Neural progenitor cell (in vitro differentiated cells): Measurements from ENCODE around the gene STKLD1. TPM values are rescaled to one million over a fixed set of nuclear protein-coding genes. Genes with fewer than 3 reads are reported as not detected.
"Not testable (repeated sequence)": the region's sequence is repeated elsewhere in the genome, so short reads cannot be mapped to it uniquely, and the experiment has no call there.

Experiments used
- DNase-seq: peaks from one replicate; pipeline ENCODE4 v3.0.0-alpha.2; 2016; ENCODE audit warnings: low spot score
- H2AFZ ChIP-seq: fragments of 200-600 bp; sonication (generic); replicated peaks from 2 replicates; pipeline ENCODE4 v1.6.1; 2016; ENCODE audit warnings: antibody characterized with exemption
- H3F3A ChIP-seq: fragments of 200-600 bp; sonication (generic); 2 replicates; pipeline ENCODE4 v1.6.1; 2016; ENCODE audit warnings: antibody characterized with exemption, low read depth
- H3K27ac ChIP-seq: fragments of 200-600 bp; sonication (generic); 2 replicates; pipeline ENCODE4 v1.5.1; 2016; ENCODE audit warnings: mild to moderate bottlenecking
- H3K27me3 ChIP-seq: fragments of 200-600 bp; sonication (generic); 2 replicates; pipeline ENCODE4 v1.6.1; 2016; ENCODE audit warnings: mild to moderate bottlenecking, moderate library complexity
- H3K36me3 ChIP-seq: fragments of 200-600 bp; sonication (generic); 2 replicates; pipeline ENCODE4 v1.5.1; 2016
- H3K4me1 ChIP-seq: fragments of 200-600 bp; sonication (generic); 2 replicates; pipeline ENCODE4 v1.6.1; 2016; ENCODE audit warnings: mixed run types
- H3K4me2 ChIP-seq: fragments of 200-600 bp; sonication (generic); 2 replicates; pipeline ENCODE4 v1.6.1; 2016
- H3K4me3 ChIP-seq: fragments of 200-600 bp; sonication (generic); 2 replicates; pipeline ENCODE4 v1.5.1; 2016
- H3K79me2 ChIP-seq: fragments of 200-600 bp; sonication (generic); 2 replicates; pipeline ENCODE4 v1.6.1; 2016; ENCODE audit warnings: low read depth
- H3K9ac ChIP-seq: fragments of 200-600 bp; sonication (generic); 2 replicates; pipeline ENCODE4 v1.6.1; 2016
- H3K9me3 ChIP-seq: fragments of 200-600 bp; sonication (generic); 2 replicates; pipeline ENCODE4 v1.5.1; 2016; ENCODE audit warnings: low read depth
- H4K20me1 ChIP-seq: fragments of 200-600 bp; sonication (generic); 2 replicates; pipeline ENCODE4 v1.6.1; 2016; ENCODE audit warnings: low read depth
- H3K27ac Mint-ChIP-seq: 3 replicates; pipeline ENCODE4 v1.8.0; 2021; ENCODE audit warnings: mixed read lengths
- H3K27me3 Mint-ChIP-seq: 2 replicates; pipeline ENCODE4 v1.8.0; 2022; ENCODE audit warnings: low read depth, mild to moderate bottlenecking, inconsistent platforms, moderate library complexity, mixed read lengths; ENCODE audit not compliant: insufficient read depth
- H3K36me3 Mint-ChIP-seq: 3 replicates; pipeline ENCODE4 v1.8.0; 2021; ENCODE audit warnings: mixed read lengths
- H3K4me1 Mint-ChIP-seq: 3 replicates; pipeline ENCODE4 v1.8.0; 2021; ENCODE audit warnings: mixed read lengths
- H3K4me3 Mint-ChIP-seq: 3 replicates; pipeline ENCODE4 v1.8.0; 2021; ENCODE audit warnings: mild to moderate bottlenecking, moderate library complexity, mixed read lengths
- H3K9me3 Mint-ChIP-seq: 3 replicates; pipeline ENCODE4 v1.8.0; 2020; ENCODE audit warnings: mixed read lengths
- EZH2 ChIP-seq: fragments of 200-600 bp; sonication (generic); IDR thresholded peaks from 2 replicates; pipeline ENCODE4 v1.6.1; 2017; ENCODE audit warnings: antibody characterized with exemption, mild to moderate bottlenecking, moderate library complexity
- EZH2phosphoT487 ChIP-seq: fragments of 200-600 bp; sonication (generic); IDR thresholded peaks from 2 replicates; pipeline ENCODE4 v1.6.1; 2017; ENCODE audit warnings: antibody characterized with exemption
- total RNA-seq: library from RNA; depleted of rRNA; stranded (reverse); fragments of >200 nt; gene quantifications from 2 replicates; pipeline ENCODE4 v1.2.3, GENCODE V29; 2015; ENCODE audit warnings: low replicate concordance
- TF ChIP-seq, protein P1 (sequence below): fragments of 200-600 bp; sonication (generic); IDR thresholded peaks from 2 replicates; pipeline ENCODE4 v1.5.1; 2017; ENCODE audit warnings: antibody characterized with exemption, mild to moderate bottlenecking

Gene STKLD1
- total RNA-seq, 1 donor from 2014 or later, result 0.58 TPM

DNA sequence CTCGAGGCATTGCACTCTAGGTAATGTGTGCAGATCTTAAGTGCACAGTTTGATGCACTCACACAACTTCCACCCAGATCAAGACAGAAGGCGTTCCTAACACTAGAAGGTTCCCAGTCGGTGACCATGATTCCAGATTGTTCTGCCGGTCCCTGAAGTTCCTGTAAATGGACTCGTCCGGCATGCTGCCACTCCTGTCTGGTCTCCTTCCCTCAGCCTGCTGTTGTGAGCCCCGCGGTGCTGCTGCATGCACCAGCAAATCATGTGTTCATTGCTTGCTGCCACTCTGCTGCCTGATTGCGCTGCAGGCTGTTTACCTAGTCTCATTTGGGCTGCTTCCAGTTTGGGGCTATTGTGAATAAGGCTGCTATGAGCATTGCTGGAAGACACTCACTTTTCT lies 11.5 kb downstream of the STKLD1 start:
- Histone ChIP-seq H2AFZ (no peak overlapping the region), H4K20me1 (no peaks in the 10 kb centered on the region), H3K9me3 (no peaks in the 10 kb centered on the region), H3K27me3 (no peaks in the 10 kb centered on the region), H3K4me1 (no peaks in the 10 kb centered on the region), H3K36me3 (no peaks in the 10 kb centered on the region), H3K9ac (no peak overlapping the region), H3K4me2 (no peak overlapping the region), H3K27ac (no peak overlapping the region), H3K4me3 (no peak overlapping the region), H3F3A (no peaks in the 10 kb centered on the region), H3K79me2 (no peaks in the 10 kb centered on the region)
- no peak for DNase-seq
- Mint-ChIP-seq H3K27ac (no peak overlapping the region), H3K36me3 (peaks cover 2% of the 10 kb centered on the region), H3K9me3 (peaks cover 7% of the 10 kb centered on the region), H3K4me1 (peaks cover 2% of the 10 kb centered on the region), H3K27me3 (peaks cover 2% of the 10 kb centered on the region), H3K4me3 (no peak overlapping the region)
- no peak for TF ChIP-seq EZH2phosphoT487

DNA sequence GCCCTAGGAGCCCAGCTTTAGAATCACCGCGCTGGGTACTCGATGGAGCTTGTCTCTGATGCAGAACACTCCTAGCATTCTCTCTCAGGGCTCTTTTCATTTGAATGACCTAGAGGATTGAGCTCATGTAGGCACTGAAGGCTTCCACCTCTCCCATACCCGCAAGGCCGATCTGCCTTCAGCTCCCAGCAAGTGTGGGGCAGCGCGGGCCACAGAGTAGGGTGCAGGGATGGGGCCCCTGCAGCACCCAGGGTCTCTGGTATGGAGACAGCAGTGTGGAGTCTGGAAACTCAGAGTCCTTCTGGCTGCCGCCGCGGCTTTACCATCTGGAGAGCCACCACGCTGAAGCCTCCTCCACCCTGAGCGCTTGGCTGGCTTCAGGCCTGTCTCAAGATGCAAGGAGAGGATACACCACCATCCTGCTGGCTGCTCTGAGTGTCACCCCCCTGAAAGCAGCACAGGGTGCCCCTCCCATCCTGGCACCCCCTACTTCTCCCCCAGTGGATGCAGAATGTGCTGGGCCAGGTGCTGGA lies 12.9 kb downstream of the STKLD1 start:
- H3K27me3 Mint-ChIP-seq, result peaks cover 2% of the 10 kb centered on the region
- Histone ChIP-seq H3K27ac (no peak overlapping the region), H3K9me3 (no peaks in the 10 kb centered on the region), H3K9ac (no peak overlapping the region), H3F3A (no peaks in the 10 kb centered on the region), H4K20me1 (no peaks in the 10 kb centered on the region), H3K4me1 (no peaks in the 10 kb centered on the region), H3K27me3 (peaks cover 2% of the 10 kb centered on the region), H3K36me3 (no peaks in the 10 kb centered on the region), H3K4me3 (no peak overlapping the region), H3K4me2 (no peak overlapping the region), H2AFZ (no peak overlapping the region), H3K79me2 (no peaks in the 10 kb centered on the region)
- peaks cover 2% of the 10 kb centered on the region for H3K36me3 Mint-ChIP-seq
- H3K4me1 Mint-ChIP-seq, result peaks cover 2% of the 10 kb centered on the region
- H3K9me3 Mint-ChIP-seq, result peaks cover 7% of the 10 kb centered on the region
- TF ChIP-seq EZH2 (no peak), EZH2phosphoT487 (no peak)
- DNase-seq, result no peak
- H3K27ac Mint-ChIP-seq, result no peak overlapping the region
- H3K4me3 Mint-ChIP-seq, result no peak overlapping the region

DNA sequence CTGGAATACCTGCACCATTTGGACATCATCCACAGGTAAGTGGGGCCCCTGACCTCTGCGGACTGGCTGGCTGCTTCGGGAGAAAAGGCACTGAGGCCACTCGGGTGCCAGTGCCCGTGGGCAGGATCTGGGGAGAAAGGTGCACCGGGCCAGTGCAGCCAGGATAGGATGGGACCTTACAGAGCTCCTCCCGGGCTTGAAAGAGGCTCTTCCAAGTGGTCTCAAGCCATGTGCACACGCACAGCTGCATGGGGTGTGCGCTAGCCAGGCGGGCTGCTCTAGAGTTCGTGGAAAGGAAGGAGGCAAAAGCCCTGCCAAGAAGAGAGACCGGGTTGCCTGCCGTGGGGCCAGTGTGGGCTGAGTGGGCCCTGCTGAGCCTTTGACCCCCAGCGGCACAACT lies 13.4 kb downstream of the STKLD1 start:
- Histone ChIP-seq H3F3A (no peaks in the 10 kb centered on the region), H3K4me1 (no peaks in the 10 kb centered on the region), H3K9me3 (no peaks in the 10 kb centered on the region), H4K20me1 (no peaks in the 10 kb centered on the region), H2AFZ (no peak overlapping the region), H3K4me3 (no peak overlapping the region), H3K36me3 (no peaks in the 10 kb centered on the region), H3K79me2 (no peaks in the 10 kb centered on the region), H3K27me3 (peaks cover 6% of the 10 kb centered on the region), H3K4me2 (no peak overlapping the region), H3K27ac (no peak overlapping the region), H3K9ac (no peak overlapping the region)
- Mint-ChIP-seq H3K4me1 (peaks cover 2% of the 10 kb centered on the region), H3K36me3 (peaks cover 2% of the 10 kb centered on the region), H3K27ac (no peak overlapping the region), H3K9me3 (peaks cover 7% of the 10 kb centered on the region), H3K27me3 (peaks cover 2% of the 10 kb centered on the region), H3K4me3 (no peak overlapping the region)
- no peak for DNase-seq
- TF ChIP-seq EZH2phosphoT487, result no peak

DNA sequence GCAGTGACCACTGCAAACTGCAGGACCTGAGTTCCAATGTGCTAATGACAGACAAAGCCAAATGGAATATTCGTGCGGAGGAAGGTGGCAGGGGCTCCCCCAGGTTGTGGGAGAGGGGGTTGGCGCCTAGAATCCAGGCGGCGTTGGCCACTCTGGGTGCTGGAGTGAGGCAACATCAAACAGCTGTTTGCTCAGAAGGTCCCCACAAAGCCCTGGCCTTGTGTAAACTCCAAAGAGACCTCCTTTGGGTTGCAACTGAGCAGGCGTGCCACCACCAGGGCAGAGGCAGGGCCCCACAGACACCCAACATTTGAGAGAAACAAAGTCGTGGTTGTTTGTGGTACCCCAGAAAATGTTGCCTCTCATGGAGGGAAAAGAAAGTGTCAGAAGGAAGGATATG lies 14.5 kb downstream of the STKLD1 start:
- H3K4me1 Mint-ChIP-seq, result peaks cover 7% of the 10 kb centered on the region
- H3K9me3 Mint-ChIP-seq, result peaks cover 7% of the 10 kb centered on the region
- no peak overlapping the region for H3K27ac Mint-ChIP-seq
- H3K4me2 ChIP-seq, result no peak overlapping the region
- TF ChIP-seq, protein P1, sequence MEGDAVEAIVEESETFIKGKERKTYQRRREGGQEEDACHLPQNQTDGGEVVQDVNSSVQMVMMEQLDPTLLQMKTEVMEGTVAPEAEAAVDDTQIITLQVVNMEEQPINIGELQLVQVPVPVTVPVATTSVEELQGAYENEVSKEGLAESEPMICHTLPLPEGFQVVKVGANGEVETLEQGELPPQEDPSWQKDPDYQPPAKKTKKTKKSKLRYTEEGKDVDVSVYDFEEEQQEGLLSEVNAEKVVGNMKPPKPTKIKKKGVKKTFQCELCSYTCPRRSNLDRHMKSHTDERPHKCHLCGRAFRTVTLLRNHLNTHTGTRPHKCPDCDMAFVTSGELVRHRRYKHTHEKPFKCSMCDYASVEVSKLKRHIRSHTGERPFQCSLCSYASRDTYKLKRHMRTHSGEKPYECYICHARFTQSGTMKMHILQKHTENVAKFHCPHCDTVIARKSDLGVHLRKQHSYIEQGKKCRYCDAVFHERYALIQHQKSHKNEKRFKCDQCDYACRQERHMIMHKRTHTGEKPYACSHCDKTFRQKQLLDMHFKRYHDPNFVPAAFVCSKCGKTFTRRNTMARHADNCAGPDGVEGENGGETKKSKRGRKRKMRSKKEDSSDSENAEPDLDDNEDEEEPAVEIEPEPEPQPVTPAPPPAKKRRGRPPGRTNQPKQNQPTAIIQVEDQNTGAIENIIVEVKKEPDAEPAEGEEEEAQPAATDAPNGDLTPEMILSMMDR, result no peak
- TF ChIP-seq EZH2, result no peak
- TF ChIP-seq EZH2phosphoT487, result no peak
- H3K4me1 ChIP-seq, result no peaks in the 10 kb centered on the region
- H3K27ac ChIP-seq, result no peak overlapping the region
- H3K27me3 ChIP-seq, result peaks cover 9% of the 10 kb centered on the region
- H3K9me3 ChIP-seq, result no peaks in the 10 kb centered on the region
- no peak for DNase-seq
- no peak overlapping the region for H2AFZ ChIP-seq
- no peaks in the 10 kb centered on the region for H4K20me1 ChIP-seq
- no peak overlapping the region for H3K4me3 ChIP-seq
- no peaks in the 10 kb centered on the region for H3K36me3 ChIP-seq
- no peaks in the 10 kb centered on the region for H3K79me2 ChIP-seq
- peaks cover 2% of the 10 kb centered on the region for H3K36me3 Mint-ChIP-seq
- no peak overlapping the region for H3K9ac ChIP-seq
- peaks cover 5% of the 10 kb centered on the region for H3K27me3 Mint-ChIP-seq
- no peaks in the 10 kb centered on the region for H3F3A ChIP-seq
- H3K4me3 Mint-ChIP-seq, result no peak overlapping the region

DNA sequence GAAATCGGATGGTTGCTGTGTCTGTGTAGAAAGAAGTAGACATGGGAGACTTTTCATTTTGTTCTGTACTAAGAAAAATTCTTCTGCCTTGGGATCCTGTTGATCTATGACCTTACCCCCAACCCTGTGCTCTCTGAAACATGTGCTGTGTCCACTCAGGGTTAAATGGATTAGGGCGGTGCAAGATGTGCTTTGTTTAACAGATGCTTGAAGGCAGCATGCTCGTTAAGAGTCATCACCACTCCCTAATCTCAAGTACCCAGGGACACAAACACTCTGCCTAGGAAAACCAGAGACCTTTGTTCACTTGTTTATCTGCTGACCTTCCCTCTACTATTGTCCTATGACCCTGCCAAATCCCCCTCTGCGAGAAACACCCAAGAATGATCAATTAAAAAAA lies 15.3 kb downstream of the STKLD1 start:
- not testable (repeated sequence) for H3K9me3 ChIP-seq, H3K4me3 ChIP-seq, H4K20me1 ChIP-seq, H3K4me3 Mint-ChIP-seq, H3K27me3 Mint-ChIP-seq, H3K4me2 ChIP-seq, H3K79me2 ChIP-seq, H3K9ac ChIP-seq, H3K9me3 Mint-ChIP-seq, H3K4me1 ChIP-seq, H3K27ac Mint-ChIP-seq, H3K27ac ChIP-seq, H3F3A ChIP-seq, H3K36me3 ChIP-seq, H3K36me3 Mint-ChIP-seq, H3K4me1 Mint-ChIP-seq, DNase-seq, H3K27me3 ChIP-seq, H2AFZ ChIP-seq

DNA sequence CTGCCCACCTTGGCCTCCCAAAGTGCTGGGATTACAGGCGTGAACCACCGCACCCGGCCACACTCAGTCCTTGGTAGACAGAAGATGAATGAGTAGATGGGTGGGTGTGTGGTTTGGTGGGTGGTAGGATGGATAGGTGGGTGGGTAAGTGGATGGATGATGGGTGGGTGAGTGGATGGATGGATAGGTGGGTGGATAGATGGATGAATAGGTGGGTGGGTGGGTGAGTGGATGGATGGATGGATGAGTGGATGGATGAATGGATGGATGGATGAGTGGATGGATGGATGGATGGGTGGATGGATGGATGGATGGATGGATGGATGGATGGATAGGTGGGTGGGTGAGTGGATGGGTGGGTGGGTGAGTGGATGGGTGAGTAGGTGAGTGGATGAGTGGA lies 16.1 kb downstream of the STKLD1 start:
- not testable (repeated sequence) for H3K36me3 ChIP-seq, H3K9me3 Mint-ChIP-seq, H3K27ac Mint-ChIP-seq, H3K27me3 Mint-ChIP-seq, H3K27me3 ChIP-seq, H3K4me1 ChIP-seq, H3K9me3 ChIP-seq, H3K36me3 Mint-ChIP-seq, H3K27ac ChIP-seq, H3K4me3 ChIP-seq, H4K20me1 ChIP-seq, H3K4me1 Mint-ChIP-seq, H2AFZ ChIP-seq, DNase-seq, H3F3A ChIP-seq, H3K4me3 Mint-ChIP-seq, H3K79me2 ChIP-seq, H3K4me2 ChIP-seq, H3K9ac ChIP-seq
